Measurements from ENCODE around the gene PCSK2. TPM values are rescaled to one million over a fixed set of nuclear protein-coding genes. Genes with fewer than 3 reads are reported as not detected.

Gene PCSK2
- total RNA-seq, 1 donor from 2014 or later: not detected

DNA sequence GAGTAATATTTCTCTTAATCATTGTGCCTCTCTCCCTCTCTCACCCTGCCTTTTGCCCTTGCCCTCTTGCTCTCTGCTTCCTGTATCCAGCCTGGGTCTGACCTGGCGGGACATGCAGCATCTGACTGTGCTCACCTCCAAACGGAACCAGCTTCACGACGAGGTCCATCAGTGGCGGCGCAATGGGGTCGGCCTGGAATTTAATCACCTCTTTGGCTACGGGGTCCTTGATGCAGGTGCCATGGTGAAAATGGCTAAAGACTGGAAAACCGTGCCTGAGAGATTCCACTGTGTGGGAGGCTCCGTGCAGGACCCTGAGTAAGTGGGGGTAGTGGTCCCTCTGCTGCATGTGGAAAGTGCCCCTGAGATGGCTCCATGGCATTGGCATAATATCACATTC, 238.4 kb downstream of the PCSK2 start:
- DNase-seq (ENCODE audit: low read depth): no peak
- no peak for TF ChIP-seq CTCF (conservative IDR thresholded peaks at IDR 0.05; ENCODE audit: low read depth, low read length)
- H3K4me3 ChIP-seq (ENCODE audit: low read depth, low read length): no peak overlapping the region

DNA sequence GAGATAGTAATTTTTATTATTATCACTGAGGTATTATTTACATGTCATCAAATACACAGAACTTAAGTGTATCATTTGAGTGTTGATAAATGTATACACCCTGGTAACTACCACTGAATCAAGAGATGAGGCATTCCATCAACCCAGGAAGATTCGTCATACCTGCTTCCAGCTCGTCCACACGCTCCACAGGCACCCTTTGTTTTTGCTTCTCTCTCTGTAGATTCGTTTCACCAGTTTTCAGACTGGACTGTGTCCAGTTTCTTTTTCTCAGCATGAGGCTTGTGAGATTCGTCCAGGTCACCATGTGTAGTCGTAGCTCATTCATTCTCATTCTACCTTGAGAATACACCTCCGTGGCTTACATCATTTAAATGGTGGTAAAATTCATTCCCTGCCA, 239.8 kb downstream of the PCSK2 start:
- no peak for DNase-seq (ENCODE audit: low read depth)
- no peak overlapping the region for H3K4me3 ChIP-seq (ENCODE audit: low read depth, low read length)
- no peak for TF ChIP-seq CTCF (conservative IDR thresholded peaks at IDR 0.05; ENCODE audit: low read depth, low read length)

GRCh38 chr20:17467120-17467655, 240.3 kb downstream of the PCSK2 start:
- H3K4me3 ChIP-seq (ENCODE audit: low read depth, low read length): no peak overlapping the region
- no peak for DNase-seq (ENCODE audit: low read depth)
- TF ChIP-seq CTCF (conservative IDR thresholded peaks at IDR 0.05; ENCODE audit: low read depth, low read length): no peak

- no peak overlapping the region for H3K4me3 ChIP-seq (ENCODE audit: low read depth, low read length)
- no peak for DNase-seq (ENCODE audit: low read depth)
- no peak for TF ChIP-seq CTCF (conservative IDR thresholded peaks at IDR 0.05; ENCODE audit: low read depth, low read length)
These were observed 241.4 kb downstream of the PCSK2 start for GRCh38 chr20:17468073-17468840.

- no peak for TF ChIP-seq CTCF (conservative IDR thresholded peaks at IDR 0.05; ENCODE audit: low read depth, low read length)
- no peak overlapping the region for H3K4me3 ChIP-seq (ENCODE audit: low read depth, low read length)
- DNase-seq (ENCODE audit: low read depth): no peak
These were observed 242.6 kb downstream of the PCSK2 start for GRCh38 chr20:17469246-17470030.

DNA sequence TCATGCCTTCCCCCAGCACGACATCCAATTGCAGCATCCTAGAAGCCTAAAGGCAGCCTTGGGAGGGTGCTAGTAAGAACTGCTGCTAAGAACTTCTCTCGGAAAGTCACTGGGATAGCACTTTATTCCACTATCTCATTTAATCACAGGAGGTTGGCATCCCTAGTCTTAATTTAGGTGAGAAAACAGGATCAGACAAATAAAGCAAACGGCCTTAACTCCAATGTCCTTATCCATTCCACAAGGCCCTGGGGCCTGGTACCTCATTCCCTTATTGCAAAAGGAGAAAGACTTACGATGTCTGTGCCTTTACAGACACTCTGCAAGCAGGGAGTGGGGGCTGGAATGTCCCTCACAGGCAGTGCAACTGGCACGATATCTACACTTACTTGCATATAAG, 243.7 kb downstream of the PCSK2 start:
- DNase-seq (ENCODE audit: low read depth): no peak
- TF ChIP-seq CTCF (conservative IDR thresholded peaks at IDR 0.05; ENCODE audit: low read depth, low read length): no peak

More for the DNA sequence above, 243.7 kb downstream of the PCSK2 start:
- H3K4me3 ChIP-seq (ENCODE audit: low read depth, low read length): no peak overlapping the region

Data from epithelial cell of proximal tubule (primary cell).